HepG2 (cell line): Measurements from ENCODE around the gene ZNF500. TPM values are rescaled to one million over a fixed set of nuclear protein-coding genes. Genes with fewer than 3 reads are reported as not detected.

Experiments used
- ATAC-seq: fragments of 200-7000 bp; cut with Tn5 transposase; 3 replicates; pipeline ENCODE4 v1.9.1; 2020; ENCODE audit warnings: mild to moderate bottlenecking, moderate library complexity
- BruUV-seq: library from RNA; stranded (reverse); fragments of 400-500 nt; replicated peaks from 2 replicates; lab custom pipeline; 2021; lab: Mats Ljungman, UMichigan
- CTCF ChIA-PET: fragments of 300-600 bp; formaldehyde crosslinking; extraction: SDS; loops from one replicate; lab custom pipeline; 2021; ENCODE audit warnings: low total read pairs, inconsistent platforms, low intra/inter-chr PET ratio; lab: Yijun Ruan, JAX
- POLR2A ChIA-PET: fragments of 350-600 bp; sonication (Branson Sonifier 250); formaldehyde crosslinking; loops from one replicate; lab custom pipeline; 2020; ENCODE audit warnings: antibody characterized with exemption, inconsistent platforms; lab: Yijun Ruan, JAX
- DNase-seq: peaks from one replicate; pipeline ENCODE4 v3.0.0-alpha.2; 2015; ENCODE audit warnings: low spot score
- FAIRE-seq: peaks from 3 replicates; lab custom pipeline; 2011; peaks lifted over from hg19 to GRCh38; lab: Jason Lieb, UNC
- H2AFZ ChIP-seq: one replicate; pipeline ENCODE4 v1.6.1; 2011; ENCODE audit warnings: low read length, inconsistent platforms
- H3K27ac ChIP-seq: fragments of 300-600 bp; 3 replicates; pipeline ENCODE4 v1.8.0; 2011; ENCODE audit warnings: mixed run types, mild to moderate bottlenecking, mixed read lengths, low read length, inconsistent platforms; ENCODE audit not compliant: insufficient read depth; ENCODE audit errors: extremely low read length
- H3K27me3 ChIP-seq, 2 experiments: fragments of 200-600 bp in 1 of 2; 2 replicates in 1 of 2; 3 replicates in 1 of 2; pipeline versions ENCODE4 v1.6.0 to v1.8.0; 2011; ENCODE audit warnings: low read length in 2 of 2, mild to moderate bottlenecking in 2 of 2, moderate library complexity in 2 of 2, inconsistent platforms in 1 of 2; ENCODE audit not compliant: insufficient read depth in 2 of 2, control insufficient read depth in 1 of 2
- H3K36me3 ChIP-seq, 2 experiments: fragments of 200-600 bp in 1 of 2; replicated peaks in 1 of 2; 2 replicates in 1 of 2; 3 replicates in 1 of 2; pipeline versions ENCODE4 v1.5.1 to v1.8.0; 2011; ENCODE audit warnings: low read length in 2 of 2, inconsistent platforms in 1 of 2; ENCODE audit not compliant: insufficient read depth in 2 of 2, control insufficient read depth in 1 of 2
- H3K4me1 ChIP-seq: 2 replicates; pipeline ENCODE4 v1.5.1; 2012; ENCODE audit warnings: low read length, inconsistent platforms; ENCODE audit not compliant: insufficient read depth
- H3K4me2 ChIP-seq: 2 replicates; pipeline ENCODE4 v1.6.0; 2011; ENCODE audit warnings: low read depth, low read length, inconsistent platforms
- H3K4me3 ChIP-seq, 3 experiments: fragments of 200-600 bp in 1 of 3; sonication (generic), shearing (Covaris generic) in 1 of 3; replicated peaks in 1 of 3; 2 replicates each; pipeline ENCODE4 v1.5.1; 2011 to 2016; ENCODE audit warnings: low read length in 3 of 3, inconsistent platforms in 2 of 3, low read depth in 2 of 3, mild to moderate bottlenecking in 2 of 3, control low read depth in 1 of 3, mixed read lengths in 1 of 3; ENCODE audit not compliant: insufficient read depth in 1 of 3
- H3K79me2 ChIP-seq: one replicate; pipeline ENCODE4 v1.6.1; 2011; ENCODE audit warnings: low read length, inconsistent platforms; ENCODE audit not compliant: insufficient read depth
- H3K9ac ChIP-seq: 2 replicates; pipeline ENCODE4 v1.6.0; 2011; ENCODE audit warnings: mild to moderate bottlenecking, low read depth, low read length, inconsistent platforms; ENCODE audit not compliant: insufficient read depth
- H3K9me3 ChIP-seq: 2 replicates; pipeline ENCODE4 v1.5.1; 2012; ENCODE audit warnings: mild to moderate bottlenecking, low read length
- H4K20me1 ChIP-seq: 2 replicates; pipeline ENCODE4 v1.6.0; 2011; ENCODE audit warnings: inconsistent platforms, mild to moderate bottlenecking, low read length, moderate library complexity; ENCODE audit not compliant: insufficient read depth
- GABPB1 ChIP-seq: IDR thresholded peaks from 2 replicates; pipeline ENCODE4 v1.6.1; 2016; ENCODE audit warnings: mild to moderate bottlenecking, missing genetic modification reagents, moderate library complexity, missing compliant biosample characterization
- HNF4A ChIP-seq: sonication (generic); formaldehyde crosslinking; IDR thresholded peaks from 2 replicates; pipeline ENCODE4 v1.4.0; 2020; ENCODE audit warnings: missing genetic modification reagents
- MIXL1 ChIP-seq: IDR thresholded peaks from 2 replicates; pipeline ENCODE4 v1.6.1; 2016
- MLLT10 ChIP-seq: sonication (generic); formaldehyde crosslinking; IDR thresholded peaks from 2 replicates; pipeline ENCODE4 v1.4.0; 2020; ENCODE audit warnings: missing genetic modification reagents
- NCOA2 ChIP-seq: sonication (generic); formaldehyde crosslinking; IDR thresholded peaks from 2 replicates; pipeline ENCODE4 v1.8.0; 2022; ENCODE audit warnings: inconsistent platforms
- PHF8 ChIP-seq: sonication (generic); formaldehyde crosslinking; IDR thresholded peaks from 2 replicates; pipeline ENCODE4 v1.5.0; 2020; ENCODE audit warnings: missing genetic modification reagents
- SOX13 ChIP-seq, 3 experiments: fragments of 450-650 bp in 1 of 3; sonication (generic) in 1 of 3; formaldehyde crosslinking in 1 of 3; IDR thresholded peaks in 2 of 3; conservative IDR thresholded peaks in 1 of 3; 2 replicates each; pipeline versions ENCODE4 v1.5.0 to v1.6.1; 2016 to 2020; ENCODE audit warnings: antibody characterized with exemption in 1 of 3, mild to moderate bottlenecking in 1 of 3, missing compliant biosample characterization in 1 of 3, missing genetic modification reagents in 1 of 3, moderate library complexity in 1 of 3
- YEATS2 ChIP-seq: sonication (generic); formaldehyde crosslinking; IDR thresholded peaks from 2 replicates; pipeline ENCODE4 v1.4.0; 2020; ENCODE audit warnings: missing genetic modification reagents, borderline replicate concordance
- ZNF17 ChIP-seq: sonication (generic); formaldehyde crosslinking; IDR thresholded peaks from 2 replicates; pipeline ENCODE4 v1.5.0; 2020; ENCODE audit warnings: mild to moderate bottlenecking, missing genetic modification reagents
- ZNF205 ChIP-seq: IDR thresholded peaks from 2 replicates; pipeline ENCODE4 v1.6.1; 2018; ENCODE audit warnings: missing biosample characterization, missing genetic modification reagents
- ZNF567 ChIP-seq: sonication (generic); formaldehyde crosslinking; IDR thresholded peaks from 2 replicates; pipeline ENCODE4 v1.8.1; 2023; ENCODE audit warnings: mild to moderate bottlenecking, missing genetic modification reagents, borderline replicate concordance
- ZNF569 ChIP-seq: sonication (generic); formaldehyde crosslinking; IDR thresholded peaks from 2 replicates; pipeline ENCODE4 v1.5.0; 2020; ENCODE audit warnings: mild to moderate bottlenecking, missing genetic modification reagents, moderate library complexity, borderline replicate concordance
- WGBS: methylation state at CpG from one replicate; pipeline ENCODE4 v1.1.6; 2017; ENCODE audit warnings: low lambda C conversion rate; 5-methylcytosine and 5-hydroxymethylcytosine counted together
- in situ Hi-C: cut with HindIII; loops from 2 replicates; pipeline ENCODE4 v1.10.0; 2017; ENCODE audit warnings: low pct_unique_long_range_greater_than_20kb; ENCODE audit not compliant: extremely low pct_ligation_motif_present
- intact Hi-C: fragments of 100-400 bp; cut with micrococcal nuclease; formaldehyde crosslinking; loops from one replicate; pipeline ENCODE4 v1.10.0; 2022; ENCODE audit not compliant: unreplicated experiment
- polyA plus RNA-seq, 8 experiments: library from polyadenylated mRNA; depleted of rRNA in 3 of 8; stranded (reverse) in 7 of 8; unstranded in 1 of 8; fragments of >200 nt; fragmentation: Illumina TruSeq in 4 of 8; extraction: Trizol in 4 of 8; gene quantifications; 2 replicates each; pipeline versions ENCODE4 v1.2.1 to v1.2.3, GENCODE V29; 2011 to 2016; ENCODE audit warnings: low read depth in 4 of 8, missing spikeins in 1 of 8, mixed read lengths in 1 of 8; ENCODE audit not compliant: insufficient read depth in 1 of 8
- total RNA-seq, 5 experiments: library from RNA; depleted of rRNA; stranded (reverse); fragments of >200 nt; fragmentation: Illumina TruSeq; extraction: Trizol; gene quantifications; 2 replicates each; pipeline ENCODE4 v1.2.3, GENCODE V29; 2016; ENCODE audit warnings: low read depth in 1 of 5
- TF ChIP-seq, protein P1 (sequence below): sonication (generic); formaldehyde crosslinking; IDR thresholded peaks from 2 replicates; pipeline ENCODE4 v1.8.1; 2022; ENCODE audit warnings: low read depth, mild to moderate bottlenecking, missing genetic modification reagents
- TF ChIP-seq, protein P2 (sequence below): sonication (generic); formaldehyde crosslinking; IDR thresholded peaks from 2 replicates; pipeline ENCODE4 v1.4.0; 2020; ENCODE audit warnings: missing genetic modification reagents
- TF ChIP-seq, protein P3 (sequence below): sonication (generic); formaldehyde crosslinking; IDR thresholded peaks from 2 replicates; pipeline ENCODE4 v1.4.0; 2020; ENCODE audit warnings: mild to moderate bottlenecking, low read depth, missing genetic modification reagents
- TF ChIP-seq, protein P4 (sequence below): sonication (generic); formaldehyde crosslinking; IDR thresholded peaks from 2 replicates; pipeline ENCODE4 v1.8.0; 2022; ENCODE audit warnings: mild to moderate bottlenecking, missing genetic modification reagents, moderate library complexity
- TF ChIP-seq, protein P5 (sequence below): IDR thresholded peaks from 2 replicates; pipeline ENCODE4 v1.6.1; 2016; ENCODE audit warnings: mild to moderate bottlenecking, missing biosample characterization, missing genetic modification reagents
- TF ChIP-seq, protein P6 (sequence below): sonication (generic); formaldehyde crosslinking; IDR thresholded peaks from 2 replicates; pipeline ENCODE4 v1.8.1; 2023; ENCODE audit warnings: mild to moderate bottlenecking, inconsistent platforms, moderate library complexity, missing genetic modification reagents, borderline replicate concordance

Gene ZNF500
- total and polyA plus RNA-seq, 2 of the 13 experiments (the other 11 are each of a cell fraction or from before 2014, with no cell fraction given): 6.1 to 12.2 TPM

DNA sequence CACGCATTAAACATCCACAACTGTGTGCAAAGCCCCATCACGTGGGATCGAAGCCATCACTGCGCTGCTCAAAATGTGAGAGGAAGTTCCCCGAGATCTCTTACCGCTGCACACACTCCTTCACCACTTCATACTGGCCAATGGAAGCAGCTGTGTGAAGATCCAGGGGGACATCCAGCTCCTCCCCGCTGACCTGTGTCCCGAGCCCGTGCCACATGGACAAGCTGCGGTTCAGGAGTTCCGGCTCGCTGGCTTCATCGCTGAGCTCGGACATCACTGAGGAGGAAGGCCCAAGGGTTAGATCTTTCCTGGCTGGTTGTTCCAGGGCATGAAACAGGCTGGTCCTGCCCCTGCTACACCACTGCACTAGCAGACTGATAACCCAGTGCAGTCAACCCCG lies 37.1 kb downstream of the ZNF500 start:
- 95% methylated on average over 11 of the region's 15 CpGs for WGBS
- Histone ChIP-seq H3K9me3 (no peaks in the 10 kb centered on the region), H3K9ac (no peak overlapping the region), H3K4me2 (no peak overlapping the region), H3K4me3 (no peak overlapping the region), H4K20me1 (no peaks in the 10 kb centered on the region), H3K27ac (no peak overlapping the region), H3K4me1 (peaks cover 13% of the 10 kb centered on the region), H3K27me3 (no peaks in the 10 kb centered on the region; a peak in 2 of 5 replicates), H2AFZ (no peak overlapping the region), H3K79me2 (peaks cover 21% of the 10 kb centered on the region), H3K36me3 (peaks cover 9 to 30% of the 10 kb centered on the region in 2 experiments)
- FAIRE-seq (no peak), DNase-seq (no peak), ATAC-seq (no peak)
- intact Hi-C loops: loop anchor here (5.0 kb wide), 1 partner anchor 72 kb away; the partner anchor contains the start of gene ROGDI
- BruUV-seq: no TSS peak
- no peak for TF ChIP-seq HNF4A (CRISPR knock-in tag)
- no peak for TF ChIP-seq ZNF205 (CRISPR knock-in tag)
- TF ChIP-seq YEATS2: no peak
- TF ChIP-seq MLLT10 (CRISPR knock-in tag): no peak
- TF ChIP-seq, protein P1, sequence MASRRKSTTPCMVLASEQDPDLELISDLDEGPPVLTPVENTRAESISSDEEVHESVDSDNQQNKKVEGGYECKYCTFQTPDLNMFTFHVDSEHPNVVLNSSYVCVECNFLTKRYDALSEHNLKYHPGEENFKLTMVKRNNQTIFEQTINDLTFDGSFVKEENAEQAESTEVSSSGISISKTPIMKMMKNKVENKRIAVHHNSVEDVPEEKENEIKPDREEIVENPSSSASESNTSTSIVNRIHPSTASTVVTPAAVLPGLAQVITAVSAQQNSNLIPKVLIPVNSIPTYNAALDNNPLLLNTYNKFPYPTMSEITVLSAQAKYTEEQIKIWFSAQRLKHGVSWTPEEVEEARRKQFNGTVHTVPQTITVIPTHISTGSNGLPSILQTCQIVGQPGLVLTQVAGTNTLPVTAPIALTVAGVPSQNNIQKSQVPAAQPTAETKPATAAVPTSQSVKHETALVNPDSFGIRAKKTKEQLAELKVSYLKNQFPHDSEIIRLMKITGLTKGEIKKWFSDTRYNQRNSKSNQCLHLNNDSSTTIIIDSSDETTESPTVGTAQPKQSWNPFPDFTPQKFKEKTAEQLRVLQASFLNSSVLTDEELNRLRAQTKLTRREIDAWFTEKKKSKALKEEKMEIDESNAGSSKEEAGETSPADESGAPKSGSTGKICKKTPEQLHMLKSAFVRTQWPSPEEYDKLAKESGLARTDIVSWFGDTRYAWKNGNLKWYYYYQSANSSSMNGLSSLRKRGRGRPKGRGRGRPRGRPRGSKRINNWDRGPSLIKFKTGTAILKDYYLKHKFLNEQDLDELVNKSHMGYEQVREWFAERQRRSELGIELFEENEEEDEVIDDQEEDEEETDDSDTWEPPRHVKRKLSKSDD (CRISPR knock-in tag): no peak
- no peak for TF ChIP-seq MIXL1
- TF ChIP-seq, protein P2, sequence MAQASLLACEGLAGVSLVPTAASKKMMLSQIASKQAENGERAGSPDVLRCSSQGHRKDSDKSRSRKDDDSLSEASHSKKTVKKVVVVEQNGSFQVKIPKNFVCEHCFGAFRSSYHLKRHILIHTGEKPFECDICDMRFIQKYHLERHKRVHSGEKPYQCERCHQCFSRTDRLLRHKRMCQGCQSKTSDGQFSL: no peak
- TF ChIP-seq, protein P3, sequence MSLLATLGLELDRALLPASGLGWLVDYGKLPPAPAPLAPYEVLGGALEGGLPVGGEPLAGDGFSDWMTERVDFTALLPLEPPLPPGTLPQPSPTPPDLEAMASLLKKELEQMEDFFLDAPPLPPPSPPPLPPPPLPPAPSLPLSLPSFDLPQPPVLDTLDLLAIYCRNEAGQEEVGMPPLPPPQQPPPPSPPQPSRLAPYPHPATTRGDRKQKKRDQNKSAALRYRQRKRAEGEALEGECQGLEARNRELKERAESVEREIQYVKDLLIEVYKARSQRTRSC: no peak
- TF ChIP-seq ZNF17 (CRISPR knock-in tag): no peak
- TF ChIP-seq SOX13 (IDR thresholded peaks at IDR 0.05): no peak
- no peak for TF ChIP-seq SOX13 (CRISPR knock-in tag; conservative IDR thresholded peaks at IDR 0.05 in 1 of 2, IDR thresholded peaks at IDR 0.05 in 1 of 2)
- no peak for TF ChIP-seq ZNF569 (CRISPR knock-in tag)
- TF ChIP-seq, protein P4, sequence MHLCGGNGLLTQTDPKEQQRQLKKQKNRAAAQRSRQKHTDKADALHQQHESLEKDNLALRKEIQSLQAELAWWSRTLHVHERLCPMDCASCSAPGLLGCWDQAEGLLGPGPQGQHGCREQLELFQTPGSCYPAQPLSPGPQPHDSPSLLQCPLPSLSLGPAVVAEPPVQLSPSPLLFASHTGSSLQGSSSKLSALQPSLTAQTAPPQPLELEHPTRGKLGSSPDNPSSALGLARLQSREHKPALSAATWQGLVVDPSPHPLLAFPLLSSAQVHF (CRISPR knock-in tag): no peak
- TF ChIP-seq ZNF567 (CRISPR knock-in tag): no peak
- TF ChIP-seq, protein P5, sequence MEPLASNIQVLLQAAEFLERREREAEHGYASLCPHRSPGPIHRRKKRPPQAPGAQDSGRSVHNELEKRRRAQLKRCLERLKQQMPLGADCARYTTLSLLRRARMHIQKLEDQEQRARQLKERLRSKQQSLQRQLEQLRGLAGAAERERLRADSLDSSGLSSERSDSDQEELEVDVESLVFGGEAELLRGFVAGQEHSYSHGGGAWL (CRISPR knock-in tag): no peak
- TF ChIP-seq, protein P6, sequence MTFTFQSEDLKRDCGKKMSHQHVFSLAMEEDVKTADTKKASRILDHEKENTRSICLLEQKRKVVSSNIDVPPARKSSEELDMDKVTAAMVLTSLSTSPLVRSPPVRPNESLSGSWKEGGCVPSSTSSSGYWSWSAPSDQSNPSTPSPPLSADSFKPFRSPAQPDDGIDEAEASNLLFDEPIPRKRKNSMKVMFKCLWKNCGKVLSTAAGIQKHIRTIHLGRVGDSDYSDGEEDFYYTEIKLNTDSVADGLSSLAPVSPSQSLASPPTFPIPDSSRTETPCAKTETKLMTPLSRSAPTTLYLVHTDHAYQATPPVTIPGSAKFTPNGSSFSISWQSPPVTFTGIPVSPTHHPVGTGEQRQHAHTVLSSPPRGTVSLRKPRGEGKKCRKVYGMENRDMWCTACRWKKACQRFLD (CRISPR knock-in tag): no peak
- no peak for TF ChIP-seq GABPB1
- no peak for TF ChIP-seq PHF8
- no peak for TF ChIP-seq NCOA2
- ChIA-PET CTCF (no interaction called here), POLR2A (no interaction called here)
- in situ Hi-C loops: no loop called here
